ENCODE measurements around the gene GNG7.
A peak's percentile ranks its signal among the peaks of the same experiment; 100 is the strongest.

GNG7 gene

DNA sequence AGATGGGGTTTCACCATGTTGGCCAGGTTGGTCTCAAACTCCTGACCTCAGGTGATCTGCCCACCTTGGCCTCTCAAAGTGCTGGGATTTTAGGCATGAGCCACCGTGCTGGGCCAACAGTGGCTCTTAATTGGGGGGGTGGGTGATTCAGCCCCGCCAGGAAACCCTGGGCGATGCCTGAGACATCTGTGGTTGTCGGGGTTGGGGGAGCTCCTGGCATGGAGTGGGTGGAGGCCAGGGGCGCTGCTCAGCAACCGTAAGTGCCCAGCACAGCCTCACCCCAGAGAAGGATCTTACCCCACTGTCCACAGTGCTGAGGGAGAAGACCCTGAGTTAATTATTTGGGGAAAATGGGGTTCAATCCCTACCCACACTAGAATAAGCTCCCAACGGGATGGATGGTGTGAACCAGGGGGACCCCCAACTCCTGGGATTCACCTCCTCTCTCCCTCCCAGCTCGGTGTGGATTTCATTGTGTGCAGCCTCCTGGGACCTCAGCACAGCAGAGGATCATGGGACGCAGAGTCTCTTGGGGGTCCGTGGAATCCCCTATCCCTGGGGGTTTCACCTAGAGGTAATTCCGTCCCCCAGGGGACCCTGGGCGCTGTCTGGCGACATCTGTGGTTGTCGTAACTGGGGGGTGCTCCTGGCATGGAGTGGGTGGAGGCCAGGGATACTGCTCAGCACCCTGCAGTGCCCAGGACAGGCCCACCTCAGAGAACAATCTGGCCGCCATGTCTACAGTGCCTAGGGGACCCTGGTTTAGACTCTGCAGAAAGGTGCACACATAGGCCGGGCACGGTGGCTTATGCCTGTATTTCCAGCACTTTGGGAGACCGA lies 157.7 kb downstream of the GNG7 start:
- TF ChIP-seq ZFX (IDR thresholded peaks at IDR 0.05) (no peak), CTCF (conservative IDR thresholded peaks at IDR 0.05) (no peak)
- peak overlapping the region; percentile 87 for H3K27ac ChIP-seq

GRCh38 chr19:2543463-2544442 lies 158.7 kb downstream of the GNG7 start:
- H3K27ac ChIP-seq, result peak overlapping the region; percentile 87
- TF ChIP-seq CTCF (conservative IDR thresholded peaks at IDR 0.05) (no peak), ZFX (IDR thresholded peaks at IDR 0.05) (peak; percentile 67; the same call in 1 of the 2 replicates)

DNA sequence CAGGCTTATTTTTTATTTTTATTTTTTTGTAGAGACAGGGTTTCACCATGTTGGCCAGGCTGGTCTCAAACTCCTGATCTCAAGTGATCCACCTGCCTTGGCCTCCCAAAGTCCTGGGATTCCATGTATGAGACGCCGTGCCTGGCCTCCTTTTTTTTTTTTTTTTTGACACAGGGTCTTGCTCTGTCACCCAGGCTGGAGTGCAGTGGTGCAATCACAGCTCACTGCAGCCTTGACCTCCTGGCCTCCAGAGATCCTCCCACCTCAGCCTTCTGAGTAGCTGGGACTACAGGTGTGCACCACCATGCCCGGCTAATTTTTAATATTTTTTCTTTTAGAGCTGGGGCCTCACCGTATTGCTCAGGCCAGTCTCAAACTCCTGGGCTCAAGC lies 159.4 kb downstream of the GNG7 start:
- peak overlapping the region; percentile 87 for H3K27ac ChIP-seq

DNA sequence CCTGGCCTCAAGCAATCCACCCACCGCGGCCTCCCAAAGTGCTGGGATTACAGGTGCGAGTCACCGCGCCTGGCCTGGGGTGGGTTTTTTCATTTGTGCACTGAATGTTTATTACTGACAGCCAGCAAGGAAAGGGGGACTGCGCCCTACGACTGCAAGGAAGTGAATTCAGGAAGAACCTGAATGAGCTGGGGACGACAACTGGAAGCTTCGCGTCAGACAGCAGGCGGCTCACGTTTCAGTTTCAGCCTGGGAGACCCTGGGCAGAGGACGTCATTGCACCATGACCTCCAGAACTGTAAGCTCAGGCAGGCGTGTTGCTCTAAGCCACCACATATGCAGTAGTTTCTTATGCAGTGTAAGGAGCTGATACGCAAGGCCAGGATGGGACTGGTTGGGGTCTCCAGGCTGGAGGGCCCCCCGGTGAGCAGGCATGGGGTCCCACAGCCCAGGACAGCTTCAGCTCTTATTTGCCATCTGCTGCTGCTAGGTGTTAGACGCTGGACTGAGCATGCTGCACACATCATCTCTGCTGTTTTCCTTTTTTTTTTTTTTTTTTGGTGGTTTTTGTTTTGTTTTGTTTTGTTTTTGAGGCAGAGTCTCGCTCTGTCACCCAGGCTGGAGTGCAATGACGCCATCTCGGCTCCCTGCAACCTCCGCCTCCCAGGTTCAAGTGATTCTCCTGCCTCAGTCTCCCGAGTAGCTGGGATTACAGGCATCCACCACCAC lies 160.0 kb downstream of the GNG7 start:
- peak overlapping the region; percentile 87 for H3K27ac ChIP-seq

GRCh38 chr19:2540646-2541454 lies 161.6 kb downstream of the GNG7 start:
- peak overlapping the region; percentile 87 for H3K27ac ChIP-seq
- TF ChIP-seq CTCF (conservative IDR thresholded peaks at IDR 0.05) (no peak), ZFX (IDR thresholded peaks at IDR 0.05) (no peak)

More for the DNA sequence above, 160.0 kb downstream of the GNG7 start:
- TF ChIP-seq ZFX (IDR thresholded peaks at IDR 0.05) (no peak), CTCF (conservative IDR thresholded peaks at IDR 0.05) (no peak)

DNA sequence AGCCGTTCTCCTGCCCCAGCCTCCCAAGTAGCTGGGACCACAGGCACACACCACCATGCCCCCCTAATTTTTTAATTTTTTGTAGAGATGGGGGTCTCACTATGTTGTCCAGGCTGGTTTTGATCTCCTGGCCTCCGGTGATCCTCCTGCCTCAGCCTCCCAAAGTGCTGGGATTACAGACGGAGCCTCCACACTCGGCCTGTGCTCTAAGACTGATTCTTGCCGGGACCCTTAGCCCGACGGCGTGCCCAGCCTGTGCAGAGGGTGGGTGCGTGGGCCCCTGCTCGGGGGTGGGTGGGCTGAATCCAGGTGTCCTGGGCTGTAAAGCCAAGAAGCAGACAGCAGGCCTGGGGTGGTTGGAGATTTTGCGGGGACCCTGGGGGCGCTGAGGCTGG lies 162.2 kb downstream of the GNG7 start:
- no peak overlapping the region for H3K27ac ChIP-seq

More for the DNA sequence above, 162.2 kb downstream of the GNG7 start:
- TF ChIP-seq ZFX (IDR thresholded peaks at IDR 0.05), result no peak
- no peak for TF ChIP-seq CTCF (conservative IDR thresholded peaks at IDR 0.05)

Measured in C4-2B (cell line).